Stomach (tissue), 4 donors: ENCODE data around the gene PDXDC1.
"Not testable (repeated sequence)": the region's sequence is repeated elsewhere in the genome, so short reads cannot be mapped to it uniquely, and the experiment has no call there.

Source experiments
- CTCF ChIP-seq, 7 experiments: fragments of 450-650 bp in 4 of 7; fragments of 200-600 bp in 3 of 7; sonication (generic) in 3 of 7; IDR thresholded peaks; one replicate each; pipeline ENCODE4 v1.5.1; 2016 to 2019; ENCODE audit warnings: antibody characterized with exemption in 7 of 7, control low read depth in 2 of 7, mild to moderate bottlenecking in 1 of 7
- EP300 ChIP-seq: sonication (generic); formaldehyde crosslinking; IDR thresholded peaks from one replicate; pipeline ENCODE4 v1.6.1; 2017; ENCODE audit warnings: antibody characterized with exemption
- POLR2A ChIP-seq, 4 donors: fragments of 450-650 bp; IDR thresholded peaks; one replicate each; pipeline ENCODE4 v1.6.1; 2016; ENCODE audit warnings: antibody characterized with exemption in 4 of 4, control low read depth in 2 of 4, mild to moderate bottlenecking in 1 of 4, moderate library complexity in 1 of 4
- POLR2AphosphoS5 ChIP-seq, 3 donors: sonication (generic); formaldehyde crosslinking; IDR thresholded peaks; one replicate each; pipeline ENCODE4 v1.6.1; 2016; ENCODE audit warnings: antibody characterized with exemption in 3 of 3

DNA sequence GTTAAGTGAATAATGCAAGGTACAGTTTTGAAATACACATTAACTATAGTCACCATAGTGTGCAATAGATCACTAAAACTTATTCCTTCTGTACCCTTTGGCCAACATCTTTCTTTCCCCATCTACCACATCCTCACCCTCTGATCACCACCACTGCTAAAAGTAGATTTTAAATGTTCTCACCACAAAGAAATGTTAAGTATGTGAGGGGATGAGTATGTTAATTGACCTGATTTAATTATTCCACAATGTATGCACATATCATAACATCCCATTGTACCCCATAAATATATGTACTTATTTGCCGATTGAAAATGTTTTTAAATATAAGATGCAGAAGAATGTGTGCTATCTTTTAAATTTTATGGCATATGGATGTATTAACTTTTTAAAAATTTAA, 188.2 kb downstream of the PDXDC1 start:
- TF ChIP-seq CTCF (IDR thresholded peaks at IDR 0.05); POLR2AphosphoS5 (IDR thresholded peaks at IDR 0.05); POLR2A (IDR thresholded peaks at IDR 0.05); EP300: not testable (repeated sequence)
